Pancreas (tissue), 10 donors: ENCODE measurements around the gene WFDC13. TPM values are rescaled to one million over a fixed set of nuclear protein-coding genes. Genes with fewer than 3 reads are reported as not detected.

Source experiments
- ATAC-seq, 4 donors: fragments of 200-7000 bp; cut with Tn5 transposase; one replicate each; pipeline versions ENCODE4 v1.8.0 to v1.9.1; 2020; ENCODE audit warnings: mild to moderate bottlenecking in 4 of 4, moderate library complexity in 4 of 4
- DNase-seq, 6 donors: peaks; one replicate each; pipeline ENCODE4 v3.0.0-alpha.2; 2020
- FAIRE-seq: peaks from 2 replicates; lab custom pipeline; 2012; peaks lifted over from hg19 to GRCh38; lab: Jason Lieb, UNC
- H3K27ac ChIP-seq, 4 donors: fragments of 200-600 bp; sonication (generic); 1 replicate in 3 of 4; 2 replicates in 1 of 4; pipeline versions ENCODE4 v1.5.0 to v1.8.0; 2020
- H3K27me3 ChIP-seq, 4 donors: fragments of 200-600 bp; one replicate each; pipeline ENCODE4 v1.8.0; 2021
- H3K36me3 ChIP-seq, 3 donors: fragments of 200-600 bp; sonication (generic) in 1 of 3; one replicate each; pipeline versions ENCODE4 v1.5.0 to v1.8.0; 2020 to 2021
- H3K4me1 ChIP-seq, 3 donors: fragments of 200-600 bp; one replicate each; pipeline ENCODE4 v1.8.0; 2021
- H3K4me3 ChIP-seq, 4 donors: fragments of 200-600 bp; sonication (generic) in 2 of 4; one replicate each; pipeline versions ENCODE4 v1.5.0 to v1.8.0; 2020 to 2021
- H3K9me3 ChIP-seq, 4 donors: fragments of 200-600 bp; one replicate each; pipeline ENCODE4 v1.8.0; 2021
- WGBS, 2 donors: extraction: QIAGEN DNeasy Blood & Tissue Kit; methylation state at CpG; one replicate each; pipeline ENCODE4 v1.1.7; 2013; 5-methylcytosine and 5-hydroxymethylcytosine counted together
- intact Hi-C, 3 donors: fragments of 100-400 bp; cut with DNase I; formaldehyde crosslinking; loops; one replicate each; pipeline versions ENCODE4 v1.11.1 to v1.14.2; 2022
- polyA plus RNA-seq, 2 donors: library from polyadenylated mRNA; stranded (reverse); fragments of 200-250 nt; gene quantifications; one replicate each; pipeline ENCODE4 v1.2.3, GENCODE V29; 2013
- total RNA-seq, 6 donors: library from RNA; stranded (reverse); fragmentation: NEBNext Ultra II Directional in 4 of 6; extraction: Animal tissue kit (Norgen Biotek cat#: 25700) in 4 of 6; gene quantifications; one replicate each; pipeline versions ENCODE4 v1.2.1 to v1.2.4, GENCODE V29; 2021 to 2023
- TF ChIP-seq, protein P1 (sequence below), 4 donors: fragments of 200-600 bp; sonication (generic) in 3 of 4; IDR thresholded peaks; one replicate each; pipeline versions ENCODE4 v1.5.0 to v1.8.0; 2021; ENCODE audit warnings: antibody characterized with exemption in 4 of 4
- donor health status: healthy with polysubstance abuse.
- donor health status: DM: no; HTN: no; CAD: no; lungs with moderate emphysema.
- donor health status: DM: no; HTN: no; CAD: no.
- donor health status: control.
- donor health status: control.
- donor health status: Bipolar disorder and iron deficiency.
- donor health status: DM: yes; HTN: yes; CAD: no.
- donor health status: DM: no; HTN: no; CAD: no.
- donor health status: DM: no; HTN: no; CAD: no.
- donor health status: DM: yes; HTN: yes; CAD: no.

Gene WFDC13
- total and polyA plus RNA-seq, 8 donors, result not detected

DNA sequence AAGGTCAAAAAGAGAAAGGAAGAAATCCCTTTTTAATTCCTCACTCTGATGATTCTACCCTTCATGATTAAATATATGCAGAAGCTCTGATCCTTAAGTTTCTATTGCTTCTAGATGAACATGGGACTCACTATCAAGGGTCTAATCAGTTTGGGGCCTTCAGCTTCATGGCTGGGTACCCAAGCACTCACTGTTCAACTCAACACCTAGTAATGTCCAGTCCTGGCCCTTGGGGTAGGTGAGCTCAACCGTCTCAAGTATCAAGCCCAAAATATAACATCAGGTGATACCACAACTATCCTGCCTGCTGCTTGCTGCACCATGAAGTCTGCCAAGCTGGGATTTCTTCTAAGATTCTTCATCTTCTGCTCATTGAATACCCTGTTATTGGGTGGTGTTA, 20.2 kb downstream of the WFDC13 start, which contains the start of gene SPINT4:
TSS of gene SPINT4 (plus strand) at position 301 of the 400 bp plus-strand sequence. CDS start at position 322, 21 bp downstream.
- WGBS, 2 donors, result 52 to 53% methylated on average over 1 of the region's 1 CpG
- Histone ChIP-seq H3K4me1 (no peaks in the 10 kb centered on the region), H3K27ac (no peak within 1 kb of the TSS), H3K36me3 (no peaks in the 10 kb centered on the region), H3K4me3 (no peak within 1 kb of the TSS), H3K27me3 (no peaks in the 10 kb centered on the region), H3K9me3 (no peaks in the 10 kb centered on the region)
- intact Hi-C loops, result no loop called here
- no peak for FAIRE-seq
- no peak for DNase-seq
- ATAC-seq, result no peak
- TF ChIP-seq, protein P1, sequence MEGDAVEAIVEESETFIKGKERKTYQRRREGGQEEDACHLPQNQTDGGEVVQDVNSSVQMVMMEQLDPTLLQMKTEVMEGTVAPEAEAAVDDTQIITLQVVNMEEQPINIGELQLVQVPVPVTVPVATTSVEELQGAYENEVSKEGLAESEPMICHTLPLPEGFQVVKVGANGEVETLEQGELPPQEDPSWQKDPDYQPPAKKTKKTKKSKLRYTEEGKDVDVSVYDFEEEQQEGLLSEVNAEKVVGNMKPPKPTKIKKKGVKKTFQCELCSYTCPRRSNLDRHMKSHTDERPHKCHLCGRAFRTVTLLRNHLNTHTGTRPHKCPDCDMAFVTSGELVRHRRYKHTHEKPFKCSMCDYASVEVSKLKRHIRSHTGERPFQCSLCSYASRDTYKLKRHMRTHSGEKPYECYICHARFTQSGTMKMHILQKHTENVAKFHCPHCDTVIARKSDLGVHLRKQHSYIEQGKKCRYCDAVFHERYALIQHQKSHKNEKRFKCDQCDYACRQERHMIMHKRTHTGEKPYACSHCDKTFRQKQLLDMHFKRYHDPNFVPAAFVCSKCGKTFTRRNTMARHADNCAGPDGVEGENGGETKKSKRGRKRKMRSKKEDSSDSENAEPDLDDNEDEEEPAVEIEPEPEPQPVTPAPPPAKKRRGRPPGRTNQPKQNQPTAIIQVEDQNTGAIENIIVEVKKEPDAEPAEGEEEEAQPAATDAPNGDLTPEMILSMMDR (IDR thresholded peaks at IDR 0.05), result no peak

DNA sequence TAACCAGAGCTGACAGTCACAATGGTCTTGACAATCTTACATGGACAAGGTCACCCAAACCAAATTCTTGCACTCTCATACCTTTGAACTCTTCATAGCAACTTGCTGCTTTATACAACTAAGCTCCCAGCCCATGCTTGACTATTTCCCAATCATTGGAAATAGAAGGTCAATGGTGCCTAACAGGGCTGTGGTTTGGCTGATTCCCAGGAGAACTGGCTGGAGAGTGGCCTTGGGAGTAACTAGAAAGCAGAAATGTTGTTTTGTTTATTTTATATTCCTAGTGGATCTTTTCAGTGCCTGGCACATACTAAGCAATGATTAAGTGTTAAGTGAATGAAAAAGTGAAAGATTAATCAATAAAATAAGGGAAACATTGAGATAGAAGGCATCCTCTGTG, 23.3 kb downstream of the WFDC13 start:
- FAIRE-seq, result no peak

DNA sequence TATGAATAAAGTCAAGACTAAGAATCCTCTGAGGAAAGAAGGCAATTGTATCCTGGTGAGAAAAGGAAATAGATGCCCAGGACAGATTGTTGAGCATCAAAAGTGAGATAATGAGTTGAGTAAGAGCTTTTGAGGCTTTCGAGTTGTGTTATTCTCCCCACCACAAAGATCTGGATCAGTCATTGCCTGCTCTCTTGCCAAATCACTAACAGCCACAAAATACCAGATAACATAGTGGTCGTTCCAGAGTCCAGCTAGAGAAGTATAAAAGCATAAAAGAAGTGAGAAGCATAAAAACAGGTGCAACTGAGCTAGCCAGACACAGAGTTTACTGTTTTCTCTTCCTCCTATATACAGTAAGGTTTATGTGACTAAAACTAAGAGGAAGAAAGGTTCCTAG, 25.2 kb downstream of the WFDC13 start:
- TF ChIP-seq, protein P1 (IDR thresholded peaks at IDR 0.05), result no peak
- H3K27ac ChIP-seq, result no peak overlapping the region
- no peak overlapping the region for H3K4me3 ChIP-seq
- H3K36me3 ChIP-seq, result no peaks in the 10 kb centered on the region
- no peak for ATAC-seq
- 25 to 36% methylated on average over 2 of the region's 2 CpGs for WGBS, 2 donors
- no peak for FAIRE-seq
- H3K9me3 ChIP-seq, result no peaks in the 10 kb centered on the region
- no peak for DNase-seq
- H3K4me1 ChIP-seq, result no peaks in the 10 kb centered on the region
- intact Hi-C loops, result no loop called here
- H3K27me3 ChIP-seq, result no peaks in the 10 kb centered on the region

More for the DNA sequence above, 23.3 kb downstream of the WFDC13 start:
- intact Hi-C loops, result no loop called here
- Histone ChIP-seq H3K4me3 (no peak overlapping the region), H3K4me1 (no peaks in the 10 kb centered on the region), H3K27ac (no peak overlapping the region), H3K9me3 (no peaks in the 10 kb centered on the region), H3K27me3 (no peaks in the 10 kb centered on the region), H3K36me3 (no peaks in the 10 kb centered on the region)
- DNase-seq, result peak in 1 of 6 donors; percentile 31
- ATAC-seq, result peak in 1 of 4 donors; percentile 53
- TF ChIP-seq, protein P1 (IDR thresholded peaks at IDR 0.05), result no peak

DNA sequence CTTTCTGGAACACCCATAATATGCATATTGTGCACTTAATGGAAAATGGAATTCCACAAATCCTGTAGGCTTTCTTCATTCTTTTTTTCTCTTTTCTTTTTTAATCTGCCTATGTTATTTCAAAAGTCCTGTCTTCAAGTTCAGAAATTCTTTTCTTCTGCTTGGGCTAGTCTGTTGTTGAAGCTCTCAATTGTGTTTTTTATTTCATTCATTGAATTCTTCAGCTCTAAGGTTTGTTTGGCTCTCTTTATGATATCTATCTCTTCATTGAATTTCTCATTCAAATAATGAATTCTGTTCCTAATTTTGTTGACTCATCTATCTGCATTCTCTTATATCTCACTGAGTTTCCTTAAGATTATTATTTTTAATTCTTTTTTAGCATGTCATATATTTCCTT, 30.4 kb downstream of the WFDC13 start:
- Histone ChIP-seq H3K9me3 (no peaks in the 10 kb centered on the region), H3K27me3 (no peaks in the 10 kb centered on the region), H3K27ac (no peak overlapping the region), H3K4me3 (no peak overlapping the region), H3K36me3 (no peaks in the 10 kb centered on the region), H3K4me1 (no peaks in the 10 kb centered on the region)
- TF ChIP-seq, protein P1 (IDR thresholded peaks at IDR 0.05), result no peak
- intact Hi-C loops, result no loop called here
- FAIRE-seq (no peak), DNase-seq (no peak), ATAC-seq (no peak)

DNA sequence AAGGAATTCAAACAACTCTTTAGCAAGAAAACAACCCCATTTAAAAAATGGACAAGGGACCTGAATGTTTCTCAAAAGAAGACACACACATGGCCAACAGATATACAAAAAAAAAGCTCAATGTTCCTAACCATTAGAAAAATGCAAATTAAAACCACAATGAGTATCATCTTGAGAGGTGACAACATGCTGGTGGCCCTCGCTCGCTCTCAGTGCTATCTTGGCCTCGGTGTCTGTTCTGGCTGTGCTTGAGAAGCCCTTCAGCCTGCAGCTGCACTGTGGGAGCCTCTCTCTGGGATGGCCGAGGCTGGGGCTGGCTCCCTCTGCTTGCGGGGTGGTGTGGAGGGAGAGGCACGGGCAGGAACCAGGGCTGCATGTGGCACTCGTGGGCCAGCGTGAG, 33.7 kb downstream of the WFDC13 start:
- Histone ChIP-seq H3K4me1 (no peaks in the 10 kb centered on the region), H3K27ac (no peak overlapping the region), H3K4me3 (no peak overlapping the region), H3K9me3 (no peaks in the 10 kb centered on the region), H3K36me3 (no peaks in the 10 kb centered on the region), H3K27me3 (no peaks in the 10 kb centered on the region)
- TF ChIP-seq, protein P1 (IDR thresholded peaks at IDR 0.05), result no peak
- intact Hi-C loops, result no loop called here
- ATAC-seq, result no peak
- no peak for FAIRE-seq
- DNase-seq, result no peak
- WGBS, 2 donors, result 76 to 85% methylated on average over 8 of the region's 8 CpGs
